ENCODE measurements around the gene CACTIN. TPM values are rescaled to one million over a fixed set of nuclear protein-coding genes. Genes with fewer than 3 reads are reported as not detected.
A peak's percentile ranks its signal among the peaks of the same experiment; 100 is the strongest.

Gene CACTIN
- total RNA-seq, 4 donors from 2014 or later: 28.7 to 45.0 (median 34.2) TPM

- Histone ChIP-seq H3K4me3 (peak overlapping the region; percentile 47 to 51 (median 49)), H3K4me1 (peaks cover 55 to 97% (median 95%) of the 10 kb centered on the region in 4 donors), H3K9me3 (no peaks in the 10 kb centered on the region), H3K27ac (replicated peaks in 1 of 4) (peak overlapping the region; percentile 93 to 100 (median 97)), H3K36me3 (peaks cover 0 to 10% (median 4%) of the 10 kb centered on the region in 4 donors), H3K27me3 (no peaks in the 10 kb centered on the region)
- peak; percentile 3 to 20 for TF ChIP-seq POLR2AphosphoS5 (IDR thresholded peaks at IDR 0.05)
- peak in 1 of 3 experiments; percentile 21 for TF ChIP-seq CTCF (IDR thresholded peaks at IDR 0.05)
- no peak for TF ChIP-seq EP300 (IDR thresholded peaks at IDR 0.05)
- no peak for TF ChIP-seq POLR2A (IDR thresholded peaks at IDR 0.05; ENCODE audit: low read depth)
- intact Hi-C loops (cut with DNase I): no loop called here
- 22% methylated on average over 15 of the region's 40 CpGs for WGBS
- no peak for DNase-seq (ENCODE audit: extremely low spot score)
Observed at GRCh38 chr19:3671680-3672574, 45.3 kb upstream of the CACTIN start.

- H3K36me3 ChIP-seq: peaks cover 0 to 17% (median 11%) of the 10 kb centered on the region in 4 donors
- peak; percentile 24 for TF ChIP-seq EP300 (IDR thresholded peaks at IDR 0.05)
- TF ChIP-seq CTCF (IDR thresholded peaks at IDR 0.05): no peak
- peak; percentile 82 to 84 for TF ChIP-seq POLR2AphosphoS5 (IDR thresholded peaks at IDR 0.05)
- TF ChIP-seq POLR2A (IDR thresholded peaks at IDR 0.05; ENCODE audit: low read depth): peak; percentile 4
- intact Hi-C loops (cut with DNase I): no loop called here
Observed at GRCh38 chr19:3670796-3671679, 44.4 kb upstream of the CACTIN start.

GRCh38 chr19:3669947-3670795, 43.6 kb upstream of the CACTIN start:
- Histone ChIP-seq H3K4me3 (peak overlapping the region; percentile 47 to 51 (median 49)), H3K4me1 (peaks cover 63 to 99% (median 97%) of the 10 kb centered on the region in 4 donors), H3K36me3 (peaks cover 3 to 21% (median 15%) of the 10 kb centered on the region in 4 donors), H3K27ac (replicated peaks in 1 of 4) (peak overlapping the region; percentile 93 to 100 (median 97)), H3K9me3 (no peaks in the 10 kb centered on the region), H3K27me3 (no peaks in the 10 kb centered on the region)
- peak; percentile 98 for DNase-seq (ENCODE audit: extremely low spot score)
- WGBS: 39% methylated on average over 28 of the region's 33 CpGs
- TF ChIP-seq CTCF (IDR thresholded peaks at IDR 0.05) (no peak), POLR2A (IDR thresholded peaks at IDR 0.05; ENCODE audit: low read depth) (peak; percentile 44), EP300 (IDR thresholded peaks at IDR 0.05) (peak; percentile 89), POLR2AphosphoS5 (IDR thresholded peaks at IDR 0.05) (peak; percentile 98)
- intact Hi-C loops (cut with DNase I): no loop called here

More at GRCh38 chr19:3670796-3671679, 44.4 kb upstream of the CACTIN start:
- Histone ChIP-seq H3K4me1 (peaks cover 58 to 100% (median 98%) of the 10 kb centered on the region in 4 donors), H3K9me3 (no peaks in the 10 kb centered on the region), H3K27ac (replicated peaks in 1 of 4) (peak overlapping the region; percentile 93 to 100 (median 97)), H3K4me3 (peak overlapping the region; percentile 47 to 51 (median 49)), H3K27me3 (no peaks in the 10 kb centered on the region)
- DNase-seq (ENCODE audit: extremely low spot score): peak; percentile 95
- WGBS: 7% methylated on average over 35 of the region's 45 CpGs
